T-helper 2 cell (primary cell): ENCODE data around the gene BCAS1.
"Not testable (repeated sequence)": the region's sequence is repeated elsewhere in the genome, so short reads cannot be mapped to it uniquely, and the experiment has no call there.

ENCODE experiments used
- DNase-seq, 5 experiments: peaks; one replicate each; pipeline versions ENCODE4 v3.0.0 to v3.0.0-alpha.2; 2012 to 2022

Gene BCAS1

GRCh38 chr20:53981752-53982437, 88.5 kb downstream of the BCAS1 start:
- peak in 1 of 5 experiments; percentile 15 for DNase-seq

- no peak for DNase-seq
Measured at GRCh38 chr20:53981130-53981529, 89.3 kb downstream of the BCAS1 start.

- no peak for DNase-seq
Measured at GRCh38 chr20:53980031-53980465, 90.3 kb downstream of the BCAS1 start.

DNA sequence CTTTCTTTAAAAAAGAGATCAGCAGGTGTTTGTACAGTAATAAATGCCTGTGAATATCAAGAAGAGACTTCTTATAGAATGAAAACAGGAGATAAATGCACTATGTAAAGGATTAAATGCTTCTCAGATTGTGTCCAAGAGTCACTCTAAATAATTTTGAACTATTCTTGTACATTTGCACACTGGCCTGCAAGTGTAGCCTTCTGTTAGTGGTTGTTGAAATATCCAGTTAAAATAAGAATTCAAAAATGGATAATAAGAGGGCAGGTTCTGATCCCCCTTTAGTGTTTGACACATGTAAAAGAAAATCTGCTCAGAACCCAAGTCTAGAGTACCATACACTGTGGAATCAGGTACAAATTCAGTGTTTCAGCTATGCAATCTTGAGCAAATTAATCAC, 91.9 kb downstream of the BCAS1 start:
- DNase-seq: no peak

- DNase-seq: no peak
Measured at GRCh38 chr20:53977391-53977790, 93.0 kb downstream of the BCAS1 start.

DNA sequence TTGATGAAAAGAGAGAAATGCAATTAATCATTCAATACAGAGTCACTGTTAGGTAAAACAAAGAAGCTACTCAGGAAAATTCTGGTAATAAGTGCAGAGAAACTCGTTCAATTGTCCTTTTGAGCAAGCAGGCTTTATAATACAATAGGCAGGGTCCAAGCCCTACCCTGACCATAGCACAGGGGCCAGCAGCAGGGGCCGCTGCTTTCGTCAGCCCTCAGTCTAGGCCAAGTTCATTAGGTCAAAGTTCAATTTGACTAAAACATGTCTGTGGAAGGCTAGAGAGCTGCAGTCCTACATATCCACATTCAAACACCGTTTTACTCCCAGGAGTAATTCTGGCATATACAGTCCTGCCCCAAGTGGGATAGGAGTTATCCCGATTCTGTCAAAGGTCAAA, 94.6 kb downstream of the BCAS1 start:
- no peak for DNase-seq

GRCh38 chr20:53974785-53975555, 95.4 kb downstream of the BCAS1 start:
- DNase-seq: no peak

GRCh38 chr20:53973882-53974281, 96.5 kb downstream of the BCAS1 start:
- DNase-seq: not testable (repeated sequence)

GRCh38 chr20:53972179-53972578, 98.2 kb downstream of the BCAS1 start:
- DNase-seq: no peak

- no peak for DNase-seq
Measured at GRCh38 chr20:53971096-53971683, 99.2 kb downstream of the BCAS1 start.

- DNase-seq: no peak
Measured at GRCh38 chr20:53970232-53970631, 100.2 kb downstream of the BCAS1 start.

GRCh38 chr20:53967527-53967926, 102.9 kb downstream of the BCAS1 start:
- DNase-seq: no peak

- no peak for DNase-seq
Measured at GRCh38 chr20:53966774-53967398, 103.5 kb downstream of the BCAS1 start.

DNA sequence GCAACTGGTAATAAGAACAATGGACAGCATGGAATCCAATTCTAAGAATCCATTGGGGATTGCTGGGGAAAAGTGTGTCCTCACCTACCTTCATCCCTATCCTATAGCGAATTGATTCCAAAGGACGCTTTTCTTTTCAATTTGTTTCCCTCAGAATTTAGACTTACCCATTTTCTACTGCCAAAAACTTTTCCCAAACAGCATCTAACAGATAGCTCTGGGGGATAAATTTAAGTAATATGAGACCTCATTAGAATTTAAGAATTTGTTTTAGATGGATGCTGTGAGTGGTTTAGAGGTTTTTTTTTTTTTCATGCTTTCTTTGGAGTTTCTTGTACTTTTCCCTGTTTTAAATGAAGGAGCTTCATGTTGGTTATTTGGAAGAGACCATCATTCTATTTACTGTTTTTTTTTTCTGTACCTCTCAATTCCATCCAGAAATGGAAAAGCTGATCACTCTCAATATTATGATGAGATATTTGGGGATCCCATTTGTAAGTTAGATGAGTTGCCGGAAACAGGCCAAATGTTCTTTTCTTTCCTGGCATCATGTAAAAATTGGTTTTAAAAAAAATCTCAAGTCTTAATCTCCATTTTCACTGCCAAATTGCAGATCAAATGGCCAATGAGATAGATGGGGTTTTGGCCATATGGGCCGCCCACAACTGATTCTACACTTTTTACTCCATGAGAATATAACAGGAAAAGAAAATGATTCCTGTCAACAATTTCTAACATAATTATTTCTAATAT, 105.7 kb downstream of the BCAS1 start:
- no peak for DNase-seq

GRCh38 chr20:53964067-53964466, 106.3 kb downstream of the BCAS1 start:
- no peak for DNase-seq

GRCh38 chr20:53963635-53964034, 106.8 kb downstream of the BCAS1 start:
- no peak for DNase-seq

GRCh38 chr20:53962388-53962787, 108.0 kb downstream of the BCAS1 start:
- DNase-seq: no peak

- DNase-seq: peak in 1 of 5 experiments; percentile 58
Measured at GRCh38 chr20:53961527-53961926, 108.9 kb downstream of the BCAS1 start.

GRCh38 chr20:53960579-53961272, 109.7 kb downstream of the BCAS1 start:
- DNase-seq: no peak

DNA sequence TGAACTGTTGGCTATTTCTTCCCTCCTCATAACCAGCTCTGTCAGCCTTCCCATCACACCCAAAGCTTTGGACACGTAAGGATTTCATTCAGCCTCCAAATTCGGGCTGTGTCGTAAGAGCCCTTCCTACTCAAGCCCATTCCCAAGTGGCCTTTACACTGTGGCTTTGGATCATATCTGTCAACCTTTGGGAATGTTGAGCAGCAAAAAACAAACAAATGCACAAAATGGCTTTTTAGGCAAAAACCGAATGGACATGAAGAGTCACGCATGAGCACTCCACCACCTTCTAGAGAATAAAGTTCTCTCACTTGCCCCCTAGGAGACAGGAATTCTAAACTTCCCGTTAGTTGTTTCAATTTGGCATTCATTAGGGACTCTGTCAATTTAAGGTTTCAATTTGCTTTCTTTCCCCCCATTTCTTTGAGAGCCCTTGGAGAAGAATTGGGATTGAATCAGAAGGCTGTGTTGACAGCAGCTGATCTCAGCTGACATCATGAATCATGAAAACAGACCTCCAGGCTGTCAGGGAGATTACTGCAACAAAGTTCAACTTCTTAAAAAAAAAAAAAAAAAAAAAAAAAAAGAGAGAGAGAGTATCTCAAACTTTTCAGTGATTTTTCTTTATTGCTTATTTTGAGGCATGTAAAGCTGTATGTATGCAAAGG, 110.3 kb downstream of the BCAS1 start:
- no peak for DNase-seq

- DNase-seq: no peak
Measured at GRCh38 chr20:53958260-53958659, 112.1 kb downstream of the BCAS1 start.
